Natural killer cell treated with Interleukin-12 subunit alpha and Interleukin-12 subunit beta and Interleukin-15 and Interleukin-18, amount 100 ng/mL, for 72 hours (primary cell): Measurements from ENCODE around the gene CKLF. TPM values are rescaled to one million over a fixed set of nuclear protein-coding genes. Genes with fewer than 3 reads are reported as not detected.
A peak's percentile ranks its signal among the peaks of the same experiment; 100 is the strongest.
"Not testable (repeated sequence)": the region's sequence is repeated elsewhere in the genome, so short reads cannot be mapped to it uniquely, and the experiment has no call there.

Experiments used
- ATAC-seq, 2 donors: fragments of 150-1000 bp; cut with Tn5 transposase in 1 of 2; sonication (Bioruptor Pico), chemical (Tn5 transposase) in 1 of 2; 2 replicates each; pipeline ENCODE4 v1.10.0; 2021
- DNase-seq: peaks from one replicate; pipeline ENCODE4 v3.0.0; 2022; ENCODE audit warnings: low spot score
- H3K27ac Mint-ChIP-seq, 2 donors: 1 replicate in 1 of 2; 2 replicates in 1 of 2; pipeline ENCODE4 v1.8.0; 2022; ENCODE audit warnings: mixed read lengths in 2 of 2, mild to moderate bottlenecking in 1 of 2, moderate library complexity in 1 of 2
- H3K27me3 Mint-ChIP-seq, 2 donors: 1 replicate in 1 of 2; 2 replicates in 1 of 2; pipeline ENCODE4 v1.8.0; 2022; ENCODE audit warnings: mixed read lengths in 2 of 2
- H3K36me3 Mint-ChIP-seq: one replicate; pipeline ENCODE4 v1.8.0; 2022; ENCODE audit warnings: mixed read lengths
- H3K4me1 Mint-ChIP-seq, 2 donors: 1 replicate in 1 of 2; 2 replicates in 1 of 2; pipeline ENCODE4 v1.8.0; 2022; ENCODE audit warnings: low read depth in 2 of 2, mixed read lengths in 2 of 2, mild to moderate bottlenecking in 1 of 2
- H3K4me3 Mint-ChIP-seq: one replicate; pipeline ENCODE4 v1.8.0; 2022; ENCODE audit warnings: mixed read lengths
- H3K9me3 Mint-ChIP-seq: 2 replicates; pipeline ENCODE4 v1.8.0; 2022; ENCODE audit warnings: mixed read lengths
- total RNA-seq, 2 donors: library from RNA; stranded (reverse); gene quantifications; one replicate each; pipeline ENCODE4 v1.2.3, GENCODE V29; 2022

The CKLF gene
- total RNA-seq, 2 donors from 2014 or later = 71.2 to 78.6 TPM

- DNase-seq (no peak), ATAC-seq (no peak)
- no peak overlapping the region for H3K27ac Mint-ChIP-seq
- H3K4me1 Mint-ChIP-seq = peaks cover 15 to 19% of the 10 kb centered on the region in 2 donors
- no peaks in the 10 kb centered on the region for H3K27me3 Mint-ChIP-seq
- H3K4me3 Mint-ChIP-seq = no peak overlapping the region
- H3K9me3 Mint-ChIP-seq = no peaks in the 10 kb centered on the region
- H3K36me3 Mint-ChIP-seq = no peaks in the 10 kb centered on the region
Measured at GRCh38 chr16:66609139-66609510, 56.7 kb downstream of the CKLF start.

GRCh38 chr16:66610111-66610820 lies 57.9 kb downstream of the CKLF start:
- ATAC-seq = no peak
- Mint-ChIP-seq H3K36me3 (no peaks in the 10 kb centered on the region), H3K4me1 (peaks cover 14 to 17% of the 10 kb centered on the region in 2 donors), H3K4me3 (no peak overlapping the region), H3K27me3 (no peaks in the 10 kb centered on the region), H3K9me3 (no peaks in the 10 kb centered on the region), H3K27ac (no peak overlapping the region)
- no peak for DNase-seq

GRCh38 chr16:66611911-66612310 lies 59.5 kb downstream of the CKLF start:
- peaks cover 5 to 12% of the 10 kb centered on the region in 2 donors for H3K4me1 Mint-ChIP-seq
- not testable (repeated sequence) for ATAC-seq, H3K36me3 Mint-ChIP-seq, DNase-seq, H3K27ac Mint-ChIP-seq, H3K9me3 Mint-ChIP-seq, H3K4me3 Mint-ChIP-seq, H3K27me3 Mint-ChIP-seq

- ATAC-seq (no peak), DNase-seq (no peak)
- Mint-ChIP-seq H3K27ac (no peak overlapping the region), H3K27me3 (no peaks in the 10 kb centered on the region), H3K36me3 (no peaks in the 10 kb centered on the region), H3K9me3 (no peaks in the 10 kb centered on the region), H3K4me3 (no peak overlapping the region), H3K4me1 (peaks cover 5 to 12% of the 10 kb centered on the region in 2 donors)
Measured at GRCh38 chr16:66612422-66612821, 60.0 kb downstream of the CKLF start.

DNA sequence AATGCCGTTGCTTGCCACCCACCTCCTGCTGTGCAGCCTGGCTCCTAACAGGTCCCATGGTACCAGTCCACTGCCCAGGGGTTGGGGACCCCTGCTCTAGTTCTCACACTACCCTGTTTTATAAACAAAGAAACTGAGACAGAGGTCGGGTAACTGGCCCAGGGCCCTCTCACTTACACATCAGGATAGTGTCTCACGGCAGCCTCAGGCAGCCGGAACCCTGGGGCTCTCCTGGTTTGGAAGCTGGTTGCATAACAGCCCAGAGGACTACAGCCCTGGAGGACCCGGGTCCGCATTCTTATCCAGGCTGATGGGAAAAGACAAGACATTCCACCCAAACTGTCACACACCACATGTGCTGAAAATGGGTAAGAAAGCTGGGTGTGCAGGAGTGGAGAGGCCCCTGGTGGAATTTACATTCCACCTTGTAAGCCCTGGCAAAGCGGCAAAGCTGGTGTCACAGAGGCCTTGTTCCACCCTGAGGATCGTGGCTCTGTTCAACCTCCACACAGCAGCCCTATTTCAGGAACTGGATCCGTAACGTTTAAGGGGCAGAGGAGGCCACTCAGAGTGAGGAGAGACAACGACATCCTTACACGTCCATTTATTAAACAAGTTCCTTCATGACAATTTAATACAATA lies 61.9 kb downstream of the CKLF start:
- H3K27ac Mint-ChIP-seq = no peak overlapping the region
- H3K4me3 Mint-ChIP-seq = no peak overlapping the region
- peaks cover 0 to 7% of the 10 kb centered on the region in 2 donors for H3K4me1 Mint-ChIP-seq
- H3K9me3 Mint-ChIP-seq = no peaks in the 10 kb centered on the region
- peak in 1 of 2 donors; percentile 20 for ATAC-seq
- H3K27me3 Mint-ChIP-seq = no peaks in the 10 kb centered on the region
- DNase-seq = no peak
- no peaks in the 10 kb centered on the region for H3K36me3 Mint-ChIP-seq

Other genes with a start within 250 kb of the CKLF start
- not detected for gene CDH5, start 185.9 kb upstream of the CKLF start, total RNA-seq
- gene BEAN1, start 125.3 kb upstream of the CKLF start, total RNA-seq = not detected
- gene TK2, start 2.5 kb upstream of the CKLF start, total RNA-seq = 1 to 10 TPM; 5.9 to 6.3 TPM
- 10 to 100 TPM in 1 of 2 donors, 1 to 10 TPM in 1; 7.2 to 11.6 TPM for gene CMTM1, start 13.9 kb downstream of the CKLF start, total RNA-seq
- gene CMTM2, start 26.9 kb downstream of the CKLF start, total RNA-seq = under 1 TPM; 0.45 to 0.67 TPM
- gene CMTM3, start 52.1 kb downstream of the CKLF start, total RNA-seq = 10 to 100 TPM; 43.8 to 49.7 TPM
- gene CMTM4, start 144.2 kb downstream of the CKLF start, total RNA-seq = 1 to 10 TPM; 1.2 to 2.2 TPM
- gene DYNC1LI2, start 199.0 kb downstream of the CKLF start, total RNA-seq = 100 to 1,000 TPM in 1 of 2 donors, 10 to 100 TPM in 1; 74.0 to 101 TPM
- under 1 TPM; 0.38 to 0.64 TPM for gene TERB1, start 249.0 kb downstream of the CKLF start, total RNA-seq